GM18907 (cell line): ENCODE results near the gene TMEM41A.
A peak's percentile ranks its signal among the peaks of the same experiment; 100 is the strongest.

Experiments used
- ATAC-seq: cut with Tn5 transposase; IDR thresholded peaks from one replicate; pipeline ENCODE4 v1.9.1; 2021; ENCODE audit warnings: mild to moderate bottlenecking, moderate library complexity; ENCODE audit not compliant: unreplicated experiment

The TMEM41A gene

DNA sequence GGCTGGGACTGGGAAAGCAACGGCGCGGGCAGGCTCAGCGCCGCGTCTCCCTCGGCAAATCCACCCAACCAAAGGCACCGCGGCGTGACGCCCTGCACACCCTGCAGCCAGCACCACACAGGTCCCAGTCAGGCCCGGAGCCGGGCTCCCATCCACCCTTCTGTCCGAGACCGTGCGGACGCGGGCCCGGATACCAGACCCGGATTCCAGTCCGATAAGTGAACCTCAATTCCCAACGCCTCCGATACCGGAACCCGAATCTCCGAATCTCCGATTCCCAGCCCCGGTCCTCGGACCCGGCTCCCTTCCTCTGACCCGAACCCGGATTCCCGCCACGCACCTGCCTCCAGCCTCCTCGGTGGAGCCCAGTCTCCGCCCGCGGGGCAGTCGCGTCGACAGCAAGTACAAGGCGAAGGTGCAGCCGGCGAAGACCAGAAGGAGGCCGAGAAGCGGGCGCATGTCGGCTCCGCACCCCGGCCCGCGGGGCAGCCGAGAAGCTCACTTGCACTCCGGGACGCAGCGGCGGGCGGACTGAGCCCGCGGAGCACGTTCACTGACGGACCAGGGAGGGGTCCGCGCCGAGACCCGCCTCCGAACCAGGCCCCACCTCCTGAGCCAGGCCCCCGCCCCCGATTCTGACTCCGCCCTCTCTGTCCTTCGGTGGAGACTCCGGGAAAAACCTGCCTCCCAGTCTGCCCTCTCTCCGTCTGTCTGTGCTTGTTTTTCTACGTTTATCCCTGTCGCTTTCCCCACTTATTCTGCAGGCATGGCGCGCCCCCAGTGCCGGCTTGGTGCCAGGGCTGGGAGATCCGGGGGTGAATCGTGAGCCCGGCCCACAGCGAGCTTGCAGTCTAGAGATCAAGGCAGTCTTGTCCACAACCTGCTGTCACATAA, at the start of gene TMEM41A:
TSS of gene TMEM41A (minus strand) at position 533 of the 894 bp plus-strand sequence. CDS start at position 459, 74 bp downstream.
- peak; percentile 96 for ATAC-seq

DNA sequence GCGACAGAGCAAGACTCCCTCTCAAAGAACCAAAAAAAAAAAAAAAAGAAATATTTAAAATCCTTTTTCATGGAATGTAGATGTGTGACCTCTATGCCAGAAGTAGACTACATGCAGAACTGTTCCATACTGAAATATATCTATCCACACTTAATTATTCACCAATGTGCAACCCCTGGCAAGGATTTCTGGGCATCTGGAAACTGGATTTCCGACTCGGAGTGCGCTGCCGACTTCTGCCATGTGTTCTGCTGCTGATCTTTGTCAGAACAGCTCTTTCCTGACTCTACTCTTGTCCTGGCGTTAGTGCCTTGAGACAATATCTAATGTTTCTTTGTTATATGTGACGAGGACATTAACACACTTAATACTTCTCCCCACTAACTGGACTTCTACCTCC, 41.9 kb upstream of the TMEM41A start:
- no peak for ATAC-seq

DNA sequence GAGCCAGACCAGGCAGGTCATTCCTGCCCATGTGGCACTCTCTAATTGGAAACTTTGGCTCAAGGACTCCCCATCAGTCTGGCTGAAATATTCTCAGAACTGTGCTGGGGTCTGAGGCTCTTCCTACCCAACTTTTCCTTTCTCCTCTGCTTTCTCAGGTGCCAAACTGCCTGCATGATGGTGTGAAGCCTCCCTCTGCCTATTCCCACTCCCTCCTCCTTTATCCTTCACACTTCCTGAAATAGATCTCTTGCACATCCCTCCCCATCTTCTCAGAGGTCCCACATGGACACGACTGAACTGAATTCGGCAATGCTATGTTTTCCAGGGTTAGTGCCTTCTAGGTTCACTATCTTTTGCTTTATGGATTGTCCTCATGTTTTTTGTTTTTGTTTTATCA, 41.1 kb upstream of the TMEM41A start:
- ATAC-seq: no peak

DNA sequence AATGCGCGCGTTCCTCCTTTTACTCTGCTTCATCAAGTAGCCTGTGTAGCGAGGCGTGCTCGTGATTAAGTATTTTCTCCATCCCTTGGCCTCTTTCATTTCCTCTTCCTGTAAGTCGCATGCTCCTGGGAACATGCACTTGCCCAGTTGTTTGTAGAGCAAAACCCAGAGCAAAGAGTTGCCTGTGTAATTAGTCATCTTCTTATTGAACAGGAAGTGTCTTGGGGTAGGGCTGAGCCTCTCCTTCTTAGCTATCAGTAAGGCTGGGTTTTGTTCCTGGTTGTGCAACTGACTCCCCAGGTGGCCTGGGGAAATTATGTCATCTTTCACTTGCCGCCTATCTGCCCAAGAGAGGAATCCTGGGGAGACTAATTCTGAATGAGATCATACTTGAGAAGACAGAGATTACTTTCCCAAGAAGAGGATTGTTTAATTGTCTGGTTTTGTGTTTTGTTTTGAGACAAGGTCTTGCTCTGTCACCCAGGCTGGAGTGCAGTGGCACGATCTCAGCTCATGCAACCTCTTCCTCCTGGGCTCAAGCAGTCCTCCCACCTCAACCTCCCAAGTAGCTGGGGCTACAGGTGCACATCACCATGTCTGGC, 38.6 kb upstream of the TMEM41A start:
- peak; percentile 99 for ATAC-seq

DNA sequence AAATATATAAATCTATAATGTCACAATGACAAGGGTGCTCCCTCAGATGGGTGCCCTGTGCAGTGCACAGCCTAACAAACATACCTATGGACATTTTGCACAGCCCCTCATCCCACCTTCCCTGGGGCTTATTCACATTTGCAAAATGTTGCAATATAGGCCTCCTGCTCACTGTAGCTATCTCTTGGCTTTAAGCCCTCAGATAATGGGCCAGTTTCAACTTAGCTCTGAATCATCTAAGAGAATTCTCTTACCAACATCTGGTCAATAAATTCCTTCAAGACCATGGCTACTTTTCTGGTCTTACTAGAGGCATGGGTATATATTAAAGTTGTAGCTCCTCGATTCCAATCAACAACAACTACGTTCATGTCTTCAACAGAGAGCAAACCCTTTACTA, 35.7 kb upstream of the TMEM41A start:
- no peak for ATAC-seq

DNA sequence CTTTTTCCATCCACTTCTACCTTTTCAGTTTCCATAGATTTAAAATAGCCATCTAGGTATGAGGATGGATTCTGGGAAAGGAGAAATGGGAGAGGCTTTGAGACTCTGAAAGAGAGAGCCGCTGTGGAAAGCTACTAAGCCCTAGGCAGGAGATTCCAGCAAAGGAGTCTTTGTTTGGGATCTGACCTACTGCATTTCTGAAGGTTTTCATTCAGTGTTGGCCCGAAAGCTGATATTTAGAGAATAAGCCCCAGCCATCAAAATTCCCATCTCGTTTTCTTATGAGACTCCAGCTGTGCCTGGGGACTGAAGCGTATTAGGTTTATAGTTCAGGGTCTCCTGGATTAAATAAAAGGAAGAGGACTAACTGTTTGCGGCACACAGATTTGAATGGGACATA, 34.1 kb upstream of the TMEM41A start:
- ATAC-seq: no peak

DNA sequence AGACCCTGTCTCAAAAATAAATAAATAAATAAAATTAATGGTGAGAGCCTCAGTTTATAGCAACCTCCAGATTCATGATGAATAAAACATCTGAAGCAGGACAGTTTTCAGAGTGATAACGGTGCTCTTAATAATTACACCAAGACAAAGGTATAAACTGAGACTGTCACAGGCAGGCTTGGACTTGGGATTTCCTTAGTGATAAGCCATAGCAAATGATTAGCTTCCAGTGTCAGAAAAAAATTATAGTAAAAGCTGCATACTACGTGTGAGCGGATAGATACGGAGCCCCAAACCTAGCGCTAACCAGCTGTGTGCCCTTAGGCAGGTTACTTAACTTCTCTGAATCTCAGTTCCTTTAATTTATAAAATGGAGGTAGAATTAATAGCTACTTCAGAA, 32.0 kb upstream of the TMEM41A start:
- ATAC-seq: no peak

DNA sequence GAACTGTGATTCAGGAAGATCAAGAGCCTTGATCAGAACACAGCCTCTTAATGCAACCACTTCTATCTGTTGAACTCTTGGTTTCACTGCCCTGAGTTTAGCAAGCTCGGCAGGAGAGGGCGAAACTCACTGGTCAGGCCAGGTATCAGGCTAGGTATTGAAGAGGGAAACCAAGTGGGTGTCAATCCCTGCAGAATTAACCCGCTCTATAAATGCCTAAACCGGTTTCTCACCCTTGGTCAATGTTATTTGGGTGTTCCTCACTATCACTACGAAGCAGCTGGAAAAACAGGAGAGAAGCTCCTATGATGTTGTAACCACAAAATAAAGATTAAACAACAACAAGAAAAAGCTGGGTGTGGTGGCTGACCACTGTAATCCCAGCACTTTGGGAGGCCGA, 29.7 kb upstream of the TMEM41A start:
- ATAC-seq: no peak

DNA sequence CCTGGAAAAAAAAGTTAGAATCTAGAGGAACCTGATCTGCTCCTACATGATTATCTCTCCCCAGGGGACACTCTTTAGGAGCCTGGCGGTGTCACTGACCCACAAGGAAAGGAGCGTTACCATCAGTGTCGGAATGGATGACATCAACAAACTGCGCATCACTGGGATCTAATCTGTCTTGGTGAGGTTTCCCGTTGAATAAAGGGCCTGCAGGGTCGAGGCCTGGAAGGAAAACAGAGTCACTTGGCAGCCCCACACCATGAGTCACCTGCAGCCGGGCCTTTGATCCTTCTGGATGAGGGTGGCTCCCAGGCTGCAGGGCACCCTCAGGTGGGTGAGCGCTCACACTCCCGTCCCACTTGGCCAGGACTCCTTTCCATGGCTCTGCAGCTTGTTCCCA, 28.5 kb upstream of the TMEM41A start:
- no peak for ATAC-seq

DNA sequence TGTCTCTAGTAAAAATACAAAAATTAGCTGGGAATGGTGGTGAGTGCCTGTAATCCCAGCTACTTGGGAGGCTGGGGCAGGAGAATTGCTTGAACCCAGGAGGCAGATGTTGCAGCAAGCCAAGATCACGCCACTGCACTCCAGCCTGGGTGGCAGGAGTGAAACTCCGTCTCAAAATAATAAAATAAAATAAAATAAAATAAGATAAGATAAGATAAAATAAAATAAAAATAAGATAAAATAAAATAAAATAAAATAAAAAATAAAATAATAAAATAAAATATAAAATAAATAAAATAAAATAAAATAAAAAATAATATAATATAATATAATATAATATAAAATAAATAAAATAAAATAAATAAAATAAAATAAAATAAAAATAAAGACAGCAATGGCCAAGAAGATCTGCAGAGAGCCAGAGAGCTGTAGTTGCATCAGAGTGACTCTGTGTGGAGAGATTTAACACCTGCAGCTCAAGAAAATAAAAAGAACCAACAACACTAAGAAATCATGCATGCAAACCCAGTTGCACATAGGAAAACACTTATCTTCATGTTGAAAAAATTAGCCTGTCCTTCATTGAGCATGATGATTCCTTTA, 27.6 kb upstream of the TMEM41A start:
- no peak for ATAC-seq

DNA sequence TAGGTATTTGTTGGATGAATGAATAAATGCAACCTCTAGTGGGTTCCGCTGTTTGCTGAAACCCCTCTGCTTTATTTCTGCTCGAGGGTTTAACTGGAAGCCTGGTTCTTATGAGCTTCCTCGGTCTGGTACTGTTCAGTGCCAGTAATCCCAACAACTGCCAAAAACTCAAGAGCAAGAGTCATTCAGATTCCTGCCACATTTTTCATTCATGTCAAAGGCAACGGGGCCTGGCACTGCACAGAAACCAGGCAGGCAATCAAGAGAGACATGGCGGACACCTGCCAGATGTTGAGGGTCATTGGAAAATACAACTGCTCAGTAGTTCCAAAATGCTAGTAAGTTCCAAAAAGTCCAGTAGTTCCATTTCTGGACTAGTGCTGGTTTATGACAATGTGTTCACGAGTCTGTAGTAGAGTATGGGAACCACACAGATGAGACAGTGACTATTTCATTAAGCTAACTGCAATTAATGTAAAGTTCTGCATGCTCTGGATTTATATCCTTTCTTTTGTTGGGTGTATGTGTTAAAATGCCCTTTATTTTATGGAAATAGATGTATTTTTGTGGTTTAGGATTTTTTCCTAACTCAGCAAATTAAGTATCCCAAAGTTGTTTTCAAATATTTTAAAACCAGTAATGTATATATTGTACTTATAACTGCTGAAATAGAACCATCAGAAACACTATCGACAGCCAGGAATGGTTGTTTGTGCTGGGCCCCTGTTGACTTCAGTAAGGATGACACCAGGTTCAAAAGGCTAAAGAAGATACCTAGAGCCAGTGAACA, 22.7 kb upstream of the TMEM41A start:
- ATAC-seq: no peak

DNA sequence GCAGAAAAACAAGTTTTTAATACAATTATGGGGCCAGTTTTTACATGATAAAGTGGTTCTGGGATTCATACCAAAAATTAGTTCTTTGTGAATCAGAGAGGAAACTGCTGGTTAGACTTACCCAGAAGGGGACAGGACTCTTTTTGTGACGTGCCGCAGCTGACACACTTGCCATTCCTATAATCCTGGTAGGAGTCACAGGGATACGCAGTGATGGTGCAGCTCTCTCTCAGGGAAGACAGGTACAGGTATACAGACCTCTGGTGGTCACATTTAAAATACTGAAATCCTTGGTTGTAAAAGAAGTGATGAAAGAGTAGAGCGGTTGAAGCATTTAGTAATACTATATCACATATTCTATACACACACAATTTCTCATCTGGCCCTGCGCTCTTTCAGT, 20.2 kb upstream of the TMEM41A start:
- no peak for ATAC-seq

DNA sequence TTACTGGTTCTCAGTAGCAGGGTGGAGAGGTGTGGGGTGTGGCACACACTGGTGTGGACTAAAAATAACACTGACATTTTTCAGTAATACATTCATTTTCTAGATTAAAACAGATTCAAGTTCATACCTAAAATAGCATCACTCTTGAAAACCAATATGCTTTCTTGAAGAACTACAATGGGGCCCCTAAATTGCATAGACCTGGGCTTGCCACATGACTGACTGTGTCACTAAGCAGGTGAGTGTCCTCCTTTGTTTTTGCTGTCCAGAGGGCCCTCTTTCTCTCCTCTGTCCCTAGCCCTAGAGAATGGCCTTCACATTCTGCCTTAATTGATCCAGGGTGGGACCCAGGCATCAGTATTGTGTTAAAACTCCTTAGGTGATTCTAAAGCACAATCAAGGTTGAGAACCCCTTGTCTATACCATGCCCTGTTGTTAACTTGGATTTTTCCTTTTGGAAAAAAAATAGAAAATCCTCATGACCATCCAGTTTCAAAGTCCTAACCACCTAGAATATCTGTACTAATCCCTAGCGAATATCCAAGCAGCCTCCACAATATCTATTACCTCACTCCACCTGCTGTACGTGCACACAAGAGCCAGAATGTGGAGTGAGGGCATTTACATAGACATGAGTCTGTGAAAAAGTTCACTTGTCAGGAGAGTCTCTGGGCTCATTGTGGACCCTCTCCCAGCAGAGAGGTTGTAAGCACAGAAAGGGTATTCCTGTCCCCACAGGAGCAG, 18.7 kb upstream of the TMEM41A start:
- no peak for ATAC-seq

DNA sequence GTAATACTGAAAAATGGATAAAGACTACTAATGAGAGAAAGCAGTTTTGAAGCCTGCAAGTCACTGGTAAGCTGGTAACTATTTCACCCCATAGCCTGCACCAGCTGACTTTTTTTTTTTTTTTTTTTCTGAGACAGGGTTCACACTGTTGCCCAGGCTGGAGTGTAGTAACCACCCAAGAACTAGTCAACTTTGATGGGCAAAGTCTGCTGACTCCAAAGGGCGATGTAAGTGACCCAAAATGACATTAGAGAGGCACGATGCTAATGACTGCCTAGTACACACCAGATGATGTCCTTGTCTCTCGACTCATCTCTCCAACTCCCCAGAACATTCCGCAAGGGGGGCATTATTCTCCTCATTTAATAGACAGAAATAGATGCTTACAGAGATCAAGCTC, 12.9 kb upstream of the TMEM41A start:
- no peak for ATAC-seq

DNA sequence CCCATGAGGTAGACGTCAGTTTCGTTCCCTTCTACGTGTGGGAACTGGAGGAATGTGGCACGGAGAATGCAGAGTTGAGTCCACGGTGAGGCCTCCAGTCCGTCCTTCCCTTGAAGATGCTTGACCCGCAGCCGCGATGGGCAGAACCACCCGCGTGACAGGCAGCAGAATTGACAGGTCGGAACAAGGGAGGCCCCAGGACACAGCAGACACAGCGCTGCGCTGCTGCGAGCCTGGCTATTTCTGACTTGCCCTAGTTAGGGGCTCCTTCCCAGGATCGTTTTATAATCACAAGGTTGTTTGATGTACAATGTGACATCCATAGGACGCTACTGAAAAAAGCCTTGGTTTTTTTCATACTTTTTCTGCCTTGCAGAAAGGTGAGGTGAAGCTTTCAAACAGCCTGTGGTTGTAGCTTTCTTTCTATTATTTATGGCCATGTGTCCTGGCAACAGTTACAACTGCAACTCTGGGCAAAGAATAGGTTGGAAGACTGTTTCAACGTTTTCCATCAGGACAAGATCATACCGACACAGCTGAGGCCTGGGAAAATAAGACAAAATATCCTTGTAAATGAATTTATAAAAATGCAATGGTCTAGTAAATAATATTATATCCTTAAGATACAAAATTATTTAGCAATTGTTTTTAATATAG, 9.6 kb upstream of the TMEM41A start:
- ATAC-seq: no peak

DNA sequence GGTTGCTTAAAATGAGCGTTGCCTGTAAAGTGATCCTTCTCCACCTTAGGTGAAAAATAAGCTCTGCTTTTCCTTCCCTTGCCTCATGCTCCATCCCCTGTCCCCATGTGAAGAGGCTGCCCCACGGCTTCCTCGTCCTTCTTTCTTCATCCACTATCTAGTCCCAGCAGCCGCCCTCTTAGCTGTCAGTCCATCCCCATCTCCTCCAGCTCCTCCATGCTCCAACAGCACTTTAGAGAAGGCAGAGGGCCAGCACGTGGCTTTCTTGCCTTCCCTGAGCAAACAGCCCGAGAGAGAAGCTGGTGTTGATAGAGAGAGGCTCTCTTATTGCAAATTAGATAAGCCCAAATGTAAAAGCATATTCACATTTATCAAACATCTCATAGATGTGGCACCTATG, 9.0 kb upstream of the TMEM41A start:
- no peak for ATAC-seq

DNA sequence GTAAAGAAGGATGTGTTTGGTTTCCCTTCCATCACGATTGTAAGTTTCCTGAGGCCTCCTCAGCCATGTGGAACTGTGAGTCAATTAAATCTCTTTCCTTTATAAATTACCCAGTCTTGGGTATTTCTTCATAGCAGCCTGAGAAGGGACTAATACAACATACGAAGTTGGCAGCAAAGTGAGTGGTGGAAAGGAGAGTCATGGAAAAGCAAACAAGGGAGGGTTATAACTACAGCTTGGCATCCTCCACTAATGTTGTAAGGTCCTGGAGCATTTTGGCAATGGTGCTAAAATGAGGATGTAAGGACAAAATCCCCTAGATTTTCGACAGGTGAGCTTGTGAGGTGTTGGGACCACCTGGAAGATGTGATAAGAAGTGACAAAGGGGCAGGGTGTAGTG, 5.8 kb upstream of the TMEM41A start:
- ATAC-seq: no peak

DNA sequence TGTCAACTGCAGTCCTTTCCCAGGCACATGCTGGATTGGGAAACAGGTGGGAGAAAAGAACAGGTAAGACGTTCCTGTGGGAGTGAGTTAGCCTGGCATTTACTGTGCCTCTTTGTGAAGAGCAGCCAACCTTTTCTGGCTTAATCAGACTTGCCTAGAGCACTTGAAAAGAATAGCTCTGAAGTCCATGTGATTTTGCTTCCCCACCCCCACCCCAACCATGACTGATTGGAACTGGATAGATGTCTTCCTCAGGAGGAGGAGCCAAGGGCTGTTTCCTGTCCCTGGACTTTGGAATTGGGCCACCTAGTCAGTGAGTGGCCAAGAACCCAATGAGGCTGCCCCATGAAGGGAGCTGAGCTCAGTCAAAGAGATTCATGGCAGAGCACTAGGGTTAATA, 4.7 kb upstream of the TMEM41A start:
- ATAC-seq: no peak

DNA sequence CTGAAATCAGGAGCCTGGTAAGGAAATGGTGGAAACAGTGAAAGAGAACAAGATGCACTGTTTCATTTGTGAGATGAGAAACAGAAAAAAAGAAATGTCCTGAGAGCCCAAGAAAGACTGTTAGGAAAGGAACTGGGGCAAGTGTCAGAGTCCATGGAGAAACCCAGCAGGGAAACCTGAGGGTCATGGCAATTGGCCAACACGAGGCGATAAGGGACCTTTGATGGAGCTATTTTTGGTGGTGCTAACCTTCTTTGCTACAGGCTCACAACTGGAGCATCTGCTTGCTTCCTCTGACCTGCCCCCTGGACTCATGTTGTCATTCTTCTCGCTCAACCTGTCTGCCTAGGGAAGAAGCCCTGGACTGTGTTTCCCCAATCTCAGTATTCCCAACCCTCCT, 4.2 kb upstream of the TMEM41A start:
- ATAC-seq: no peak

DNA sequence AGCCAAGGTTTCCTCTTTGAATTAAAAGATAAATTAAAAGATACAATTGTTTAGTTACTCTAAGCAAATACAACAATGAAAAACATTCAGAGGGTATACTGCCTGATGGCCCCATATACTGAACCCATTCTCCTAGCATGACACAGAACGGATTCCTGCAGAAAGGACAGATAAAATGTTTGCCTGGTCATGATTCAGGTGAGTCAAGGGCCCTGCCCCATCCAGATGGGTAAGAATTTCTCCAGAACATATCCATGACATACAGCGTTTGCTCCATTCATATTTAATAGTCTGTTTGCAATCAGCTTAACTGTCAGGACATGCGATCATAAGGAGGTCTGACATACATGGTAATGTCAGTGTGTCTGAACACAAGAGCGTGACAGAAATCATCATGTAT, 8.6 kb downstream of the TMEM41A start:
- ATAC-seq: no peak
